Measurements from ENCODE around the gene SLC10A7.

- no peak for TF ChIP-seq CTCF (conservative IDR thresholded peaks at IDR 0.05 in 1 of 2, IDR thresholded peaks at IDR 0.05 in 1 of 2; ENCODE audit: extremely low read depth in 1 of 2, insufficient read depth in 1 of 2, low read depth in 1 of 2, low read length in 2 of 2)
- TF ChIP-seq EZH2 (IDR thresholded peaks at IDR 0.05; ENCODE audit: borderline replicate concordance, low read length), result no peak
These were observed 122.8 kb downstream of the SLC10A7 start for GRCh38 chr4:146398896-146399445.

Data from mammary epithelial cell (primary cell).